Bone marrow (tissue), 2 donors: ENCODE measurements around the gene OR2V1.
"Not testable (repeated sequence)": the region's sequence is repeated elsewhere in the genome, so short reads cannot be mapped to it uniquely, and the experiment has no call there.

Source experiments
- DNase-seq, 2 donors: peaks; one replicate each; lab custom pipeline; 2025; lab: John Stamatoyannopoulos, UW

Gene OR2V1

DNA sequence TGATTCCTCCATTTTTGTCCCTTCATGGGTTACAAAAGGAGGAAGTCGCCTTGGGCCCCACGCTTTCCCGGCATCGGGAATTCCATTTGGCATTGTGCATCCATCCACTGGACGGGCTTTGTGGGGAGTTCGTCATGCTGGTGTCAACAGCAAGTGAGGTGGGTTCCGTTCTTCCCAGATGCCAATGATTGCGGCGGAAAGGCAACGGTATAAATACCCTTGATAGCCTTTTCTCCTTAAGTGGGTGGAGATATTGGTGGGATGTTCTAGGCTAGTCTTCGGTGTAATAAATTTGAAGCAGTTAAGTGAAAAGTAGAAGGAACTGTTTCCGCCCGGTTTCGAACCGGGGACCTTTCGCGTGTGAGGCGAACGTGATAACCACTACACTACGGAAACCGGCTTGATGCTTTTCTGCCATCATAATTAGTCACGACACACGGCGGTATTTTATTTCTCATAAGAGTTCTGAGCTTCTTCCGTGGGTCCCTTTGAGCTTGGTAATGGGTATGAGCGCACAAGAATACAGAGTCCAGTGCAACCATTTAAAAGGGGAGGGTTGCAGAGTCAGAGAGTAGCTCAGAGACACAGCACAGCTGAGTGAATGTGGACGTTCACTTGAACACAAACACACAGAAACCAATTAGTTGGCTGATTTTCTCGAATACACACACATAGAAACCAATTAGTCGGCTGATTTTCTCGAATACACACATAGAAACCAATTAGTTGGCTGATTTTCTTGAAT, 28.9 kb downstream of the OR2V1 start:
- DNase-seq, result not testable (repeated sequence)

DNA sequence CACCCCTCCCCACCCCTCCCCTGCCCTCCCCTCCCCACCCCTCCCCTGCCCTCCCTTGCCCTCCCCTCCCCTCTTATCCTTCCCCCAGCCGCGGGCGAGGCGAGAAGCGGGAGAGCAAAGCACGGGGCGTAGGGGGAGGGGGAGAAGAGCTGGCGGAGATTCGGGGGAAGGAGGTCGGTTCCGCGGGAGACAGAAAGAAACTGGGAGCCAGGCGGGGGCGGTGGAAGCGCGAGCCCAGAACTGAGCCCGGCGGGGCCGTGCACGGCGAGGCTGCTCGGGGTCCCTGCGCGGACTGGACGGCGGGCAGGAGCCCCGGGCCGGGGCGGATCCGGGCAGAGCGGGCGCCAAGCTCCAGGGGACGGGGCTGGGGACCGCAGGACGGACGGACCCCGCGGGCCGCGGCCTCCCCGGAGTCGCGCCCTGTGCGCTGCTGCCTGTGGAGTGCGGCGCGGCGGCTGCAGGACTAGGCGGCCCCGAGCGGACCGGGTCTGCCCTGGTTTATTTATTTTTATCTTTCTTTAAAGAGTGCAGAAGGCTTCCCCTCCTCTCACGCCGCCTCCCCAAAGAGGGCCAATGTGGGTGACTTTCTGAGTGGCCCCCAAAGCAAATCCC, 29.8 kb downstream of the OR2V1 start:
- DNase-seq, result not testable (repeated sequence)

DNA sequence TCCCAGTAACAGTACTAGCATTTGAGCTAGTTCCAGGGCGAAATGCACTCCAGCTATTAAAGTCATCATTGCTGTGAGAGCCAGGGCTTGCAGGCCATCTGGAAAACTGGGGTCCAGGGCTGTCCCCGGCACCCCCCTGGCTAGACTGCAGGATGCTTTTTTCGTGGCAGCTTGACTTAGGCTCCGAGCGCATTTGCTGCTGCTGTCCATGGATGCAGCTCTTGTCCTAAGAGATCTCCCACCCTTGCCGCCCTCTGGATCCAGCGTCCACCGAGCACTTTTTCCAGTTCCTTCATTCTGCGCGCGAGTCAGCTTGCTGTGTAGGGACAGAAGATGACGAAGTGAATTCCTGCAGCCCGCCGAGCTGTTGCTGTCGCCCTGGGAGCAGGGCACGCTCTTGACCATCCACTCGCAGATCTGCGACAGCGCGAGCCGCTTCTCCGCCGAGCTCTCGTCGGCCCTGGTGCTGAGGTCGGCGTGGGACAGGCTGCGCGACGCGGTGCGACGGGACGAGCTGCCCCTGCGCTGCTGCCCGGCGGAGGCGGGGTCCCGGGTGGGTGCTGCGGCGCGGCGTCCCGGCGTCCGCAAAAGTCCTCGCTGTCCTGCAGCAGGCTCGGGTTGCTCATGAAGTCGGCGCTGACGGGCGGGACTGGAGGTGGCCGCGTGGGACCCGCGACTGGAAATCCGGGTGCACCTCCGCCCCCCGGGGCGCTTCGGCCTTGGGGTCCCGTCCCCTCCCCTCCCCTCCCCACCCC, 30.7 kb downstream of the OR2V1 start:
- DNase-seq, result no peak

DNA sequence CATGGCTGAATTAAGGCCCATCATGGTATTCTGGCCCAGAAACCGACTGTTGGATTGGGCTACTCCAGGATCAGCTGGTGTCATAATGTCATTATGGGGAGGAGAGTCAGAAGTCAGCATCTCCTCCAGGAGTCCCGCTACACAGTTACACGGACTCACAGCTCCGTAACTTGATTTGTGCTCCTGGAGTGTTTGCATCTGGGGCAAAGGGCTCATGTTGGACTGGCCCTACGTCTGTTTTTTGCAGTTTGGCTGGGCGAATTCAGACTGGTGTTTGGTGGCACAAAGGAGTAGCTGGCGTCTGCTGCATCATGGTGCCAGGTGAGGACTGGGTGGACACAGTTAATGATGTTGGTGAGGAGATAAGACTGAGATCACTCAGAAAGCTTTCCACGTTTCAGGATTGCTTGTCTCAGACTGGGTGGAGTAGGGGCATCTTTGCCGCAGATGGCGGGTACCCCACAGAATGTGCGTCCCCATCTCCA, 31.3 kb downstream of the OR2V1 start:
- DNase-seq, result no peak

DNA sequence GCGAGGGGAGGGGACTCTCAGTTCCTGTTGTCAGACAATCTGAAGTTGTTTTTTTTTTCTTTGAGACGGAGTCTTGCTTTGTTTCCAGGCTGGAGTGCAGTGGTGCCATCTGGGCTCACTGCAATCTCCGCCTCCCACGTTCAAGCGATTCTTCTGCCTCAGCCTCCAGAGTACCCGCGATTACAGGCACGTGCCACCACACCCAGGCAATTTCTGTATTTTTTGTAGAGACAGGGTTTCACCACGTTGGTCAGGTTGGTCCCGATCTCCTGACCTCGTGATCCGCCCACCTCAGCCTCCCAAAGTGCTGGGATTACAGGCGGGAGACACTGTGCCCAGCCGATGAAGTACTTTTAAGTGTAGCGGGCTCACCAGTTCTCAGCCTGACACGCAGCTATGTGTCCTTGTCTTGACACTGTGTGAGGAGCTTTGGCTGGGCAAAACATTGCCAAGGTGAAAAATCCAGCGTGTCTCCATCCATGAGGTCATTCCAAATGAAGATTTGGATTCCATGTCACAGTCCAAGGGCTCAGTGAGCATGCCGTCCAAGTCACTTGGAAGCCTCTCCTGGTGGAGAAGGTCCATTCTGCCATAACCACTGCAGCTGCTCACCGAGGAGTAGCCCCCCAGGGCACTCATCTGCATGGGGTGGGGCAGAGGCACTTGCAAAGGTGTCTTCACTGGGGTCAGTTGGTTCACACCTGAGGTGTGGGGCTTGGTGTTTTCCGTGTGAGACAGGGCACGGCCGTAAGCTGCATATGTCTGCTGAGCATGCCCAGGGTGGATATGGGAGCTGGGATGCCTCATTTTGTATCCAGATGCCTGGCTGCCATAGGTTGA, 32.0 kb downstream of the OR2V1 start:
- no peak for DNase-seq

DNA sequence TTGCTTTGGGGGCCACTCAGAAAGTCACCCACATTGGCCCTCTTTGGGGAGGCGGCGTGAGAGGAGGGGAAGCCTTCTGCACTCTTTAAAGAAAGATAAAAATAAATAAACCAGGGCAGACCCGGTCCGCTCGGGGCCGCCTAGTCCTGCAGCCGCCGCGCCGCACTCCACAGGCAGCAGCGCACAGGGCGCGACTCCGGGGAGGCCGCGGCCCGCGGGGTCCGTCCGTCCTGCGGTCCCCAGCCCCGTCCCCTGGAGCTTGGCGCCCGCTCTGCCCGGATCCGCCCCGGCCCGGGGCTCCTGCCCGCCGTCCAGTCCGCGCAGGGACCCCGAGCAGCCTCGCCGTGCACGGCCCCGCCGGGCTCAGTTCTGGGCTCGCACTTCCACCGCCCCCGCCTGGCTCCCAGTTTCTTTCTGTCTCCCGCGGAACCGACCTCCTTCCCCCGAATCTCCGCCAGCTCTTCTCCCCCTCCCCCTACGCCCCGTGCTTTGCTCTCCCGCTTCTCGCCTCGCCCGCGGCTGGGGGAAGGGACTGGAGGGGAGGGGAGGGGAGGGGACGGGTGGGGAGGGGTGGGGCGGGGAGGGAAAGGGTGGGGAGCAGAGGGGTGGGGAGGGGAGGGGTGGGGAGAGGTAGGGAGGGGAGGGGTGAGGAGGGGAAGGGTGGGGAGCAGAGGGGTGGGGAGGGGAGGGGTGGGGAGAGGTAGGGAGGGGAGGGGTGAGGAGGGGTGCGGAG, 33.0 kb downstream of the OR2V1 start:
- not testable (repeated sequence) for DNase-seq

DNA sequence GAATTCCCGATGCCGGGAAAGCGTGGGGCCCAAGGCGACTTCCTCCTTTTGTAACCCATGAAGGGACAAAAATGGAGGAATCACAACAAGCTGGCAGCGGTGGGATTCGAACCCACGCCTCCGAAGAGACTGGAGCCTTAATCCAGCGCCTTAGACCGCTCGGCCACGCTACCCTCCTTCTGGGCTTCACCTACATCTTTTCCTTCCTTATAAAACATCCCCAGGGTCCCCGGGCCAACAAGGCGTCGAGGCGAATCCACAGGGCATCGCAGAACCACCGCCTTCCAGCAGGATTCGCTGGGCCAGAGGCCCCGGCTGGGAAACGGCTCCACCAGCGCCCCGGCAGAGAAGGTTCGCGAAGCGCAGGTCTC, 33.6 kb downstream of the OR2V1 start:
- DNase-seq, result not testable (repeated sequence)

DNA sequence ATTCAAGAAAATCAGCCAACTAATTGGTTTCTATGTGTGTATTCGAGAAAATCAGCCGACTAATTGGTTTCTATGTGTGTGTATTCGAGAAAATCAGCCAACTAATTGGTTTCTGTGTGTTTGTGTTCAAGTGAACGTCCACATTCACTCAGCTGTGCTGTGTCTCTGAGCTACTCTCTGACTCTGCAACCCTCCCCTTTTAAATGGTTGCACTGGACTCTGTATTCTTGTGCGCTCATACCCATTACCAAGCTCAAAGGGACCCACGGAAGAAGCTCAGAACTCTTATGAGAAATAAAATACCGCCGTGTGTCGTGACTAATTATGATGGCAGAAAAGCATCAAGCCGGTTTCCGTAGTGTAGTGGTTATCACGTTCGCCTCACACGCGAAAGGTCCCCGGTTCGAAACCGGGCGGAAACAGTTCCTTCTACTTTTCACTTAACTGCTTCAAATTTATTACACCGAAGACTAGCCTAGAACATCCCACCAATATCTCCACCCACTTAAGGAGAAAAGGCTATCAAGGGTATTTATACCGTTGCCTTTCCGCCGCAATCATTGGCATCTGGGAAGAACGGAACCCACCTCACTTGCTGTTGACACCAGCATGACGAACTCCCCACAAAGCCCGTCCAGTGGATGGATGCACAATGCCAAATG, 34.1 kb downstream of the OR2V1 start:
- not testable (repeated sequence) for DNase-seq

DNA sequence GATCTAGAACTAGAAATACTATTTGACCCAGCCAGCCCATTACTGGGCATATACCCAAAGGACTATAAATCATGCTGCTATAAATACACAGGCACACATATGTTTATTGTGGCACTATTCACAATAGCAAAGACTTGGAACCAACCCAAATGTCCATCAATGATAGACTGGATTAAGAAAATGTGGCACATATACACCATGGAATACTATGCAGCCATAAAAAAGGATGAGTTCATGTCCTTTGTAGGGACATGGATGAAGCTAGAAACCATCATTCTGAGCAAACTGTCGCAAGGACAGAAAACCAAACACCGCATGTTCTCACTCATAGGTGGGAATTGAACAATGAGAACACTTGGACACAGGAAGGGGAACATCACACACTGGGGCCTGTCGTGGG, 35.8 kb downstream of the OR2V1 start:
- DNase-seq, result not testable (repeated sequence)

DNA sequence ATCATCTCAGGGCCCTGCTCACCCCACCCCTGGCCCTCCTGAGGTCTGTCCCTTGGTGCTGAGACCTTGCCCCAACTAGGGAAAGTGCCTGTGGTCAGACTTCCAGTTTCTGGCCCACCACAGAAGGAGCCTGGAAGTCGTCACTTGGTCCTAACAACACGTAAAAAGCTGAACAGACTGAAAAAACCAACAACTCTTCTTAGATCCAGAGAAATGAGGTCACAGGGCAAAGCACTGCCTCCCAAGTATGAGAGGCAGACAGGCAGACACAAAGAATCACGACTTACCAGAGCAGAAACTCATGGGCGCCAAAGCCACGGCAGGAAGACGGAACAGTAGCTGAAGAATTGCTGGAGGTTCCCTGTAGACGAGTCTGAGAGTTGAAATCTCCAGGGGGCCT, 38.5 kb downstream of the OR2V1 start:
- DNase-seq, result no peak

DNA sequence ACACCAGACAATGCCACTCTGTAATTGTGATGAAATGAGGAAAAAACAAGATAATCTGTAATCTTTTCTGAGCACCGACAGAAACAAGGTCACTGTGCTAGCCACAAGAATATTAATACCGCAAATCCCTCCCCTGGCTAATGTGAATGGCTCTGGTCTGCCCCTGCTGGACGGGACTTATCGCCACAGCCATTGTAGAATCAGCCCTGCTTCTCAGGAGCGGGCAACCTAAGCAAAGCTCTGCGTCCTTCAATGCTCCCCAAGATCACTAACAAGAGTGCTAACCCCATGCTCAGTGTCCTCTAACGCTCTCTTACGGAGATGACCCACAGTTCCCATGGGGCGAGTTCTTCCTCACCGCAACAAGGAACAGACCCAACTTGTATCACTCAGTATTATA, 42.7 kb downstream of the OR2V1 start:
- no peak for DNase-seq

DNA sequence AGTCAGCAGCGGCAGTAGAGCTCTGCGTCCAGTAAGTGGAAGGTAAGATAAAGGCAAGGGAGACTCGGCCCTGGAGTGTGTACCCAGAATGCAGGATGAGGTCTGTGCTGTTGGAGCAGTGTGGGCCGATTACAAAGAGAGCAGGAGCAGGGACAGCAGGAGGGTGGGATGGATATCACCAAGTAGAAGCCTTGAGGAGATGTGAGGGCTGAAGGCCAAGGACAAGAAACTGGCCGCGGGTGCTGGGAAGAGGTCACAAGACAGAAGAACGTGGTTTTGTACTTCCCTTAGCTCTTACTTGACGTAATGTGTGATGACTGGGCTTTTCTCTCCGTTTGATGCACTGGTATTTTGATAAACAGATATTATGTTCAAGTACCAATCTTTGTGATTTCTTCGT, 43.7 kb downstream of the OR2V1 start:
- DNase-seq, result no peak

DNA sequence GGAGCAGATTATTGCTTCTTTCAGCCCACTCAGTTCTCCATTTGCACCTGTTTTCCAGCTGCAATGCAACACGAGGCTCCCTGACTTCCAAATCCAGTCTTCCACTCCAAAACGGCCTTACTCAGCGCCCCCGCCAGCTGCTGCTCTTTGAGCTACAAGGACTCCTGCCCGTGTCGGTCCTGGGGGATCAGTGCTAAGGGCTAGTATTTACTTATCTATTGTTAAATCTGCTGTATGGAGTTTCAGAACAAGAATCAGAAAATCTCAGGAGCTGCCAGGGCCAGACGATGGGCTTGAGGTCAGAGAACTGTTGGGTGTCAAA, 44.1 kb downstream of the OR2V1 start:
- no peak for DNase-seq

DNA sequence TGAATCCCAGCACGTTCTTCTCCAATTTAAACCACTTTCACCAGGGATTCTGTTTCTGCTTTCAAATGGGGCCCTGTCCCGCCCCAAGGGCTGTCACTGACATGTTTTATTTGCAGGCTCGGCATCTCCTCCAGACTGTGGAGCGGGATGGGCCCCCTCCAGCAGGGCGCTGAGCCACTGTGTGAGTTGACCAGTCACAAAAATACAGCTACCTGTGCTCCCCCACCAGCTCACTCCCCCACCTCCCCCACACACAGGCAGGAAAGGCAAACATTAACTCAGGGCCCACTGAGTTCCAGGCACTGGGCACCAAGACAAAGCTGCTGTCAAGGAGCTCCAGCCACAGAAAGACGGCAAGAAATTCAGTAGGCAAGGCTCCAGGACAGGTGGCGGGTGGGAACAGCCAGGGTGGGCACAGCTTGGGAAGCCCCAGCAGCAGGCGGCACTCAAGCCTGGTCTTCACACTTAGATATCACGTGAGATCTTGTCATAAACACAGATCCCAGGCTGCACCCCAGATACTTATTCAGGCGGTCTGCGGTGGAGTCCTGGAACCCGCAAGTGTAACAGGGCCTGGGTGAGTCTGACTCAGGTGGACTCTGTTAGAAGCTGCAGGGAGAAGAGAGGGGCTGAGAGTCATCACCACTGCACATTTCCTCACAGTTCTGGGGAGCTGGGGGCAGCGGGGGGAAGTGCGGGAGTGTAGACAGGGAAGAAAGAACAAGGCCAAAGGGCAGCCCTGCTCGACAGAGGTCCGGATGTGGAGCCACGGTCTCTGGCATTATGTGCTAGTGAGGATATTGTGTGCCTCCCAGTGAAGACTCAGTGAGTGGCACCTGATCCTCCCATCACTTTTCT, 44.7 kb downstream of the OR2V1 start:
- no peak for DNase-seq

DNA sequence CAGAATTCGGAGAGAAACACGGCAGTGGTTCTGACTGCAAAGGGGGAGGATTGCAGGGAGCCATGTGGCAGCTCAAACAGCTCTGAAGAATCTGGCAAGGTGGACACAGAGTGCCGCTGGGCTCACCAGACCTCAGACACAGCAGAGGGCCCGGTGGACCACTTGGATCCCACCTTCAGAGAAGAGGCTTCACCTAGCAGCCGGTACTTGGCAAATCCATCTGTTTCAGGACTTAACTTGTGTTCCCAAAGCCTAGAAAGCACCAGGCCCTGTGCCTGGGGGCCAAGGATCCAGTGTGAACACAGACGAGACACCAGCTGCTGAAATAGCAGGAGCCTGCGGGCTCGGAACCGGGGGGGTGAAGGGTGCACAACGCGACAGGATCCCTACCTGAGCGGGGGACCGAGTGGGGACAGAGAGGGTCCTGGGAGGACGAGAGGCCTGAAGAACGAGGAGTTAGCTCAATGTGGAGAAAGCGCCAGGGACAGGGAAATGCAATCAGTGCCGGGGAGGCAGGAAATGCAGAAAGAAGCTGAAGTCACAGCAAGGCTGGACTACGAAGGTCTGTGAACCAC, 46.3 kb downstream of the OR2V1 start:
- no peak for DNase-seq

DNA sequence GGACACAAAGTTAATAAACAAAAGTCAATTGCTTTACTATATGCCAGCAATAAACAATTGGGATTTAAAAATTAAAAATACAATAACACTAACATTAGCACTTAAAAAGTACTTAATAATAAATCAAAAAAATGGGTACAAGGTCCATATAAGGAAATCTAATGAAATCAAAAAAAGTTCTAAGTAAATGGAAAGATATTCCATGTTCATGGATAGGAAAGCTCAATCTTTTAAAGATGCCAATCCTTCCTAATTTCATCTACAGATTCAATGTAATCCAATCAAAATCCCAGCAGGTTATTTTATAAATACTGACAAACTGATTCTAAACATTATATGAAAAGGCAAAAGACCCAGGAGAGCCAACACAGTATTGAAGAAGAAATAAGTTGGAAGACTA, 49.0 kb downstream of the OR2V1 start:
- no peak for DNase-seq

DNA sequence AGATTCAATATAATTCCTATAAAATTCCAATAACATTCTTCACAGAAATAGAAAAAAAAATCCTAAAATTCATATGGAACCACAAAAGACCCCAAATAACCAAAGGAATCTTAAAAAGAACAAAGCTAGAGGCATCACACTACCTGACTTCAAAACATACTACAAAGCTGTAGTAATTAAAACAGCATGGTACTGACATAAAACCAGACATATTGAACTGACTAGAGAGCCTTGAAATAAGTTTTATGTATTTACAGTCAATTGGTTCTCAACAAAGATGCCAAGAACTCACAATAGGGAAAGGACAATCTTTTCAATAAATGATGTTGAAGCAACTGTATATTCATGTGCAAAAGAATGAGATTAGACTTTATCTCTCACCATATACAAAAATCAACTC, 54.0 kb downstream of the OR2V1 start:
- no peak for DNase-seq
